GM23338 (cell line): ENCODE measurements around the gene ELOVL6.
"Not testable (repeated sequence)": the region's sequence is repeated elsewhere in the genome, so short reads cannot be mapped to it uniquely, and the experiment has no call there.

Source experiments
- CREB1 ChIP-seq: fragments of 250-450 bp; sonication (Bioruptor Pico); IDR thresholded peaks from 2 replicates; pipeline ENCODE4 v1.5.0; 2020; ENCODE audit warnings: low read depth, mild to moderate bottlenecking, moderate library complexity
- EZH2 ChIP-seq: fragments of 200-600 bp; sonication (generic); IDR thresholded peaks from one replicate; pipeline ENCODE4 v1.8.0; 2017; ENCODE audit warnings: antibody characterized with exemption, mild to moderate bottlenecking, low read depth; ENCODE audit not compliant: unreplicated experiment
- EZH2phosphoT487 ChIP-seq: fragments of 200-600 bp; sonication (generic); IDR thresholded peaks from one replicate; pipeline ENCODE4 v1.8.1; 2018; ENCODE audit warnings: antibody characterized with exemption; ENCODE audit not compliant: unreplicated experiment
- JUNB ChIP-seq: IDR thresholded peaks from one replicate; pipeline ENCODE4 v1.6.1; 2016; ENCODE audit warnings: antibody characterized with exemption; ENCODE audit not compliant: unreplicated experiment
- NANOG ChIP-seq: IDR thresholded peaks from 2 replicates; pipeline ENCODE4 v1.6.1; 2016; ENCODE audit warnings: antibody characterized with exemption, borderline replicate concordance
- POLR2AphosphoS5 ChIP-seq: IDR thresholded peaks from 2 replicates; pipeline ENCODE4 v1.6.1; 2016; ENCODE audit warnings: antibody characterized with exemption, low read depth
- STAT1 ChIP-seq: IDR thresholded peaks from one replicate; pipeline ENCODE4 v1.6.1; 2016; ENCODE audit warnings: antibody characterized with exemption; ENCODE audit not compliant: unreplicated experiment
- ZNF331 ChIP-seq: fragments of 250-450 bp; sonication (Bioruptor Pico); IDR thresholded peaks from 2 replicates; pipeline ENCODE4 v1.5.0; 2020; ENCODE audit warnings: low read depth, mild to moderate bottlenecking, moderate library complexity
- TF ChIP-seq, protein P1 (sequence below), 2 experiments: fragments of 200-600 bp in 1 of 2; sonication (generic) in 1 of 2; conservative IDR thresholded peaks; 2 replicates each; pipeline versions ENCODE4 v1.5.1 to v1.6.1; 2016 to 2017; ENCODE audit warnings: antibody characterized with exemption in 2 of 2, low read depth in 2 of 2, mild to moderate bottlenecking in 2 of 2, moderate library complexity in 1 of 2
- TF ChIP-seq, protein P2 (sequence below): IDR thresholded peaks from one replicate; pipeline ENCODE4 v1.6.1; 2018; ENCODE audit warnings: antibody characterized with exemption; ENCODE audit not compliant: unreplicated experiment
- TF ChIP-seq, protein P3 (sequence below): IDR thresholded peaks from 2 replicates; pipeline ENCODE4 v1.6.1; 2016; ENCODE audit warnings: antibody characterized with exemption

DNA sequence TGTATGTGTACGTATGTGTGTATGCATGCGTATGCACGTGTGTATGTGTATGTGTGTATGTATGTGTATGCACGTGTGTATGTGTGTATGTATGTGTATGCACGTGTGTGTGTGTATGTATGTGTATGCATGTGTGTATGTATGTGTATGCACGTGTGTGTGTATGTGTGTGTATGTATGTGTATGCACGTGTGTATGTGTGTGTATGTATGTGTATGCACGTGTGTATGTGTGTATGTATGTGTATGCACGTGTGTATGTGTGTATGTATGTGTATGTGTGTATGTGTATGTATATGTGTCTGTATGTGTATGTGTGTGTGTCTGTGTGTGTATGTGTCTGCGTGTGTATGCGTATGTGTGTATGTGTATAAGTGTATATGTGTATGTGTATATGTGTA lies 35.2 kb upstream of the ELOVL6 start:
- TF ChIP-seq, protein P1, sequence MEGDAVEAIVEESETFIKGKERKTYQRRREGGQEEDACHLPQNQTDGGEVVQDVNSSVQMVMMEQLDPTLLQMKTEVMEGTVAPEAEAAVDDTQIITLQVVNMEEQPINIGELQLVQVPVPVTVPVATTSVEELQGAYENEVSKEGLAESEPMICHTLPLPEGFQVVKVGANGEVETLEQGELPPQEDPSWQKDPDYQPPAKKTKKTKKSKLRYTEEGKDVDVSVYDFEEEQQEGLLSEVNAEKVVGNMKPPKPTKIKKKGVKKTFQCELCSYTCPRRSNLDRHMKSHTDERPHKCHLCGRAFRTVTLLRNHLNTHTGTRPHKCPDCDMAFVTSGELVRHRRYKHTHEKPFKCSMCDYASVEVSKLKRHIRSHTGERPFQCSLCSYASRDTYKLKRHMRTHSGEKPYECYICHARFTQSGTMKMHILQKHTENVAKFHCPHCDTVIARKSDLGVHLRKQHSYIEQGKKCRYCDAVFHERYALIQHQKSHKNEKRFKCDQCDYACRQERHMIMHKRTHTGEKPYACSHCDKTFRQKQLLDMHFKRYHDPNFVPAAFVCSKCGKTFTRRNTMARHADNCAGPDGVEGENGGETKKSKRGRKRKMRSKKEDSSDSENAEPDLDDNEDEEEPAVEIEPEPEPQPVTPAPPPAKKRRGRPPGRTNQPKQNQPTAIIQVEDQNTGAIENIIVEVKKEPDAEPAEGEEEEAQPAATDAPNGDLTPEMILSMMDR (conservative IDR thresholded peaks at IDR 0.05; ENCODE audit: low read depth in 2 of 2) = not testable (repeated sequence)
- TF ChIP-seq, protein P2, sequence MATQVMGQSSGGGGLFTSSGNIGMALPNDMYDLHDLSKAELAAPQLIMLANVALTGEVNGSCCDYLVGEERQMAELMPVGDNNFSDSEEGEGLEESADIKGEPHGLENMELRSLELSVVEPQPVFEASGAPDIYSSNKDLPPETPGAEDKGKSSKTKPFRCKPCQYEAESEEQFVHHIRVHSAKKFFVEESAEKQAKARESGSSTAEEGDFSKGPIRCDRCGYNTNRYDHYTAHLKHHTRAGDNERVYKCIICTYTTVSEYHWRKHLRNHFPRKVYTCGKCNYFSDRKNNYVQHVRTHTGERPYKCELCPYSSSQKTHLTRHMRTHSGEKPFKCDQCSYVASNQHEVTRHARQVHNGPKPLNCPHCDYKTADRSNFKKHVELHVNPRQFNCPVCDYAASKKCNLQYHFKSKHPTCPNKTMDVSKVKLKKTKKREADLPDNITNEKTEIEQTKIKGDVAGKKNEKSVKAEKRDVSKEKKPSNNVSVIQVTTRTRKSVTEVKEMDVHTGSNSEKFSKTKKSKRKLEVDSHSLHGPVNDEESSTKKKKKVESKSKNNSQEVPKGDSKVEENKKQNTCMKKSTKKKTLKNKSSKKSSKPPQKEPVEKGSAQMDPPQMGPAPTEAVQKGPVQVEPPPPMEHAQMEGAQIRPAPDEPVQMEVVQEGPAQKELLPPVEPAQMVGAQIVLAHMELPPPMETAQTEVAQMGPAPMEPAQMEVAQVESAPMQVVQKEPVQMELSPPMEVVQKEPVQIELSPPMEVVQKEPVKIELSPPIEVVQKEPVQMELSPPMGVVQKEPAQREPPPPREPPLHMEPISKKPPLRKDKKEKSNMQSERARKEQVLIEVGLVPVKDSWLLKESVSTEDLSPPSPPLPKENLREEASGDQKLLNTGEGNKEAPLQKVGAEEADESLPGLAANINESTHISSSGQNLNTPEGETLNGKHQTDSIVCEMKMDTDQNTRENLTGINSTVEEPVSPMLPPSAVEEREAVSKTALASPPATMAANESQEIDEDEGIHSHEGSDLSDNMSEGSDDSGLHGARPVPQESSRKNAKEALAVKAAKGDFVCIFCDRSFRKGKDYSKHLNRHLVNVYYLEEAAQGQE = not testable (repeated sequence)
- TF ChIP-seq EZH2; EZH2phosphoT487; STAT1; POLR2AphosphoS5; CREB1 (CRISPR knock-in tag); ZNF331 (CRISPR knock-in tag); NANOG; JUNB: not testable (repeated sequence)
- TF ChIP-seq, protein P3, sequence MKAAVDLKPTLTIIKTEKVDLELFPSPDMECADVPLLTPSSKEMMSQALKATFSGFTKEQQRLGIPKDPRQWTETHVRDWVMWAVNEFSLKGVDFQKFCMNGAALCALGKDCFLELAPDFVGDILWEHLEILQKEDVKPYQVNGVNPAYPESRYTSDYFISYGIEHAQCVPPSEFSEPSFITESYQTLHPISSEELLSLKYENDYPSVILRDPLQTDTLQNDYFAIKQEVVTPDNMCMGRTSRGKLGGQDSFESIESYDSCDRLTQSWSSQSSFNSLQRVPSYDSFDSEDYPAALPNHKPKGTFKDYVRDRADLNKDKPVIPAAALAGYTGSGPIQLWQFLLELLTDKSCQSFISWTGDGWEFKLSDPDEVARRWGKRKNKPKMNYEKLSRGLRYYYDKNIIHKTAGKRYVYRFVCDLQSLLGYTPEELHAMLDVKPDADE = not testable (repeated sequence)
